AG04450 (cell line): Measurements from ENCODE around the gene SPO11. TPM values are rescaled to one million over a fixed set of nuclear protein-coding genes. Genes with fewer than 3 reads are reported as not detected.

Source experiments
- CTCF ChIA-PET: fragments of 300-600, 350-600 bp; formaldehyde crosslinking; extraction: SDS; loops from one replicate; lab custom pipeline; 2022; ENCODE audit warnings: antibody characterized with exemption, inconsistent platforms; lab: Charles Lee
- POLR2A ChIA-PET: fragments of 350-600 bp; formaldehyde crosslinking; extraction: SDS; loops from one replicate; lab custom pipeline; 2021; ENCODE audit warnings: antibody characterized with exemption, inconsistent platforms; lab: Yijun Ruan, JAX
- DNase-seq: peaks from one replicate; pipeline ENCODE4 v3.0.0-alpha.2; 2011; ENCODE audit warnings: low read depth, low spot score
- H3K27ac ChIP-seq: one replicate; pipeline ENCODE4 v1.5.1; 2012; ENCODE audit warnings: low read depth, low read length, control low read depth
- H3K27me3 ChIP-seq: one replicate; pipeline ENCODE4 v1.6.0; 2012; ENCODE audit warnings: low read length; ENCODE audit not compliant: control insufficient read depth, insufficient read depth
- H3K4me3 ChIP-seq: 2 replicates; pipeline ENCODE4 v1.5.1; 2011; ENCODE audit warnings: mild to moderate bottlenecking, low read depth, low read length, control low read depth
- H3K9me3 ChIP-seq: 2 replicates; pipeline ENCODE4 v1.5.1; 2012; ENCODE audit warnings: low read length; ENCODE audit not compliant: control insufficient read depth, insufficient read depth
- CTCF ChIP-seq: IDR thresholded peaks from 2 replicates; pipeline ENCODE4 v1.5.1; 2011; ENCODE audit warnings: low read depth, low read length, control low read depth, inconsistent platforms
- polyA plus RNA-seq: library from polyadenylated mRNA; depleted of rRNA; stranded (reverse); fragments of >200 nt; gene quantifications from 2 replicates; pipeline ENCODE4 v1.2.3, GENCODE V29; 2011

The SPO11 gene
- polyA plus RNA-seq, 1 experiment = not detected

- no peaks in the 10 kb centered on the region for H3K9me3 ChIP-seq
- no peak for TF ChIP-seq CTCF
- no peak overlapping the region for H3K27ac ChIP-seq
- CTCF ChIA-PET = no interaction called here
- POLR2A ChIA-PET = no interaction called here
- H3K27me3 ChIP-seq = no peaks in the 10 kb centered on the region
- no peak overlapping the region for H3K4me3 ChIP-seq
- DNase-seq = no peak
Observed at GRCh38 chr20:57317316-57317788, 12.3 kb upstream of the SPO11 start.

GRCh38 chr20:57317789-57318371 is 11.7 kb upstream of the SPO11 start:
- Histone ChIP-seq H3K4me3 (no peak overlapping the region), H3K27ac (no peak overlapping the region), H3K9me3 (no peaks in the 10 kb centered on the region), H3K27me3 (no peaks in the 10 kb centered on the region)
- no peak for TF ChIP-seq CTCF
- POLR2A ChIA-PET = no interaction called here
- DNase-seq = no peak
- CTCF ChIA-PET = no interaction called here

DNA sequence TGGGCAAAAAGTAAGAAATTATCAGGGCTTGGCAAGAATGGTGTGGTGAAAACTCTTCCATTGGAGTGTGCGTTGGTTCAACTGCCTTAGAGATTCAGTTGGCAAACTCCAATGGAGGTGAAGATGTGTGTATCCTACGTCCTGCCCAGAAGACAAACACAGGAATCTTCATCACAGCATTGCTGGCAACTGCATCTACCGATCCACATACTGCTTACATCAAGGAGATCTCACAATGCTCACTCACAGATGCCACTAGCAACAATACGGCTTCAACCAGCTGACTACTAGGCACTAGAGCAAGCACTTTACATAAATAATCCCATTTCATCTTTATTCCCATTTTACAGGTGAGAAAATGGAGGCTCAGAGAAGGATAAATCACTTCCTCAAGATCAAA is 10.0 kb upstream of the SPO11 start:
- H3K4me3 ChIP-seq = no peak overlapping the region
- POLR2A ChIA-PET = no interaction called here
- no peaks in the 10 kb centered on the region for H3K27me3 ChIP-seq
- H3K9me3 ChIP-seq = no peaks in the 10 kb centered on the region
- CTCF ChIA-PET = no interaction called here
- H3K27ac ChIP-seq = no peak overlapping the region
- no peak for TF ChIP-seq CTCF
- DNase-seq = no peak

- H3K9me3 ChIP-seq = no peaks in the 10 kb centered on the region
- H3K27me3 ChIP-seq = no peaks in the 10 kb centered on the region
- POLR2A ChIA-PET = no interaction called here
- CTCF ChIA-PET = no interaction called here
- no peak overlapping the region for H3K4me3 ChIP-seq
- DNase-seq = no peak
- no peak for TF ChIP-seq CTCF
- no peak overlapping the region for H3K27ac ChIP-seq
Observed at GRCh38 chr20:57320358-57320757, 9.2 kb upstream of the SPO11 start.

DNA sequence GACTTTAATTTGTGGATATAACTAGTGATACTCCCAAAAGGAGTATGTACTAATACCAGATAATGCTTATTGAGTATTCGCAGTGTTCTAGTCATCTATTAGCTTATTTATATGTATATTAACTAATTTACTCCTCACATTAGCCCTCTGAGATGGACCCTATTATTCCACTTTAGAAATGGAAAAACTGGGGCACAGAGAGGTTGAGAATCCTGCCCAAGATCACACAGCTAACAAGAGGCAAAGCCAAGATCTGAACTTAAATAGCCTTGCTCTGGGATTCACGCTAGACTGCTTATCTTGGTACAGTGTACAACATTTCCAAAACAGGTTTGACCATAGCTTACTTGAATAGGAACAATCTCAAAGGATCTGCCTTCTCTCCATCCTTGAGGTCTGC is 8.5 kb upstream of the SPO11 start:
- no peak overlapping the region for H3K4me3 ChIP-seq
- DNase-seq = no peak
- no peaks in the 10 kb centered on the region for H3K27me3 ChIP-seq
- CTCF ChIA-PET = no interaction called here
- no peak for TF ChIP-seq CTCF
- POLR2A ChIA-PET = no interaction called here
- H3K9me3 ChIP-seq = no peaks in the 10 kb centered on the region
- H3K27ac ChIP-seq = no peak overlapping the region
